OCI-LY1 (cell line): ENCODE measurements around the gene CA9.

Experiments
- H2AFZ ChIP-seq: fragments of 200-600 bp; sonication (generic), shearing (Covaris generic); 2 replicates; pipeline ENCODE4 v1.6.0; 2014; ENCODE audit warnings: antibody characterized with exemption, mild to moderate bottlenecking, low read length
- H3F3A ChIP-seq: fragments of 200-600 bp; sonication (generic), shearing (Covaris generic); 2 replicates; pipeline ENCODE4 v1.6.0; 2014; ENCODE audit warnings: mild to moderate bottlenecking, antibody characterized with exemption, low read length, moderate library complexity; ENCODE audit not compliant: insufficient read depth
- H3K27ac ChIP-seq: fragments of 200-600 bp; sonication (generic); 2 replicates; pipeline ENCODE4 v1.5.1; 2014; ENCODE audit warnings: low read length, mixed run types, mild to moderate bottlenecking, low read depth; ENCODE audit not compliant: poor library complexity, severe bottlenecking
- H3K27me3 ChIP-seq: fragments of 200-600 bp; sonication (generic); 2 replicates; pipeline ENCODE4 v1.6.0; 2014; ENCODE audit warnings: antibody characterized with exemption, mild to moderate bottlenecking, low read length, moderate library complexity; ENCODE audit not compliant: insufficient read depth
- H3K36me3 ChIP-seq: fragments of 200-600 bp; sonication (generic); 2 replicates; pipeline ENCODE4 v1.6.1; 2014; ENCODE audit warnings: mild to moderate bottlenecking, antibody characterized with exemption, low read length, moderate library complexity, mixed read lengths; ENCODE audit not compliant: insufficient read depth
- H3K4me1 ChIP-seq: fragments of 200-600 bp; sonication (generic); 2 replicates; pipeline ENCODE4 v1.5.1; 2014; ENCODE audit warnings: mild to moderate bottlenecking, low read length, moderate library complexity; ENCODE audit not compliant: insufficient read depth, severe bottlenecking
- H3K4me2 ChIP-seq: fragments of 200-600 bp; sonication (generic), shearing (Covaris generic); 2 replicates; pipeline ENCODE4 v1.6.1; 2014; ENCODE audit warnings: low read length
- H3K4me3 ChIP-seq: fragments of 200-600 bp; sonication (generic); 2 replicates; pipeline ENCODE4 v1.5.1; 2014; ENCODE audit warnings: low read length, low read depth, mild to moderate bottlenecking, mixed read lengths; ENCODE audit not compliant: poor library complexity, severe bottlenecking
- H3K79me2 ChIP-seq: fragments of 200-600 bp; shearing (Covaris generic); 2 replicates; pipeline ENCODE4 v1.6.1; 2016; ENCODE audit warnings: mixed run types, low read length, mixed read lengths; ENCODE audit not compliant: insufficient read depth
- H3K9ac ChIP-seq: fragments of 200-600 bp; sonication (generic), shearing (Covaris generic); 2 replicates; pipeline ENCODE4 v1.6.1; 2014; ENCODE audit warnings: mild to moderate bottlenecking, low read length, mixed read lengths
- H3K9me2 ChIP-seq: fragments of 200-600 bp; sonication (generic), shearing (Covaris generic); 2 replicates; pipeline ENCODE4 v1.6.1; 2014; ENCODE audit warnings: low read depth, mild to moderate bottlenecking, low read length, mixed read lengths
- H3K9me3 ChIP-seq: fragments of 200-600 bp; shearing (Covaris generic); 2 replicates; pipeline ENCODE4 v1.6.1; 2014; ENCODE audit warnings: low read length, mixed read lengths
- H4K20me1 ChIP-seq: fragments of 200-600 bp; sonication (generic), shearing (Covaris generic); 2 replicates; pipeline ENCODE4 v1.6.0; 2016; ENCODE audit warnings: mild to moderate bottlenecking, low read length; ENCODE audit not compliant: insufficient read depth
- EZH2 ChIP-seq: fragments of 200-600 bp; sonication (generic), shearing (Covaris generic); IDR thresholded peaks from 2 replicates; pipeline ENCODE4 v1.8.0; 2017; ENCODE audit warnings: borderline replicate concordance, mixed run types, mild to moderate bottlenecking, antibody characterized with exemption, low read length, moderate library complexity, mixed read lengths
- TF ChIP-seq, protein P1 (sequence below): fragments of 200-600 bp; sonication (generic), shearing (Covaris generic); IDR thresholded peaks from 2 replicates; pipeline ENCODE4 v1.5.1; 2017; ENCODE audit warnings: mild to moderate bottlenecking, antibody characterized with exemption, low read length, moderate library complexity, mixed read lengths

The CA9 gene

DNA sequence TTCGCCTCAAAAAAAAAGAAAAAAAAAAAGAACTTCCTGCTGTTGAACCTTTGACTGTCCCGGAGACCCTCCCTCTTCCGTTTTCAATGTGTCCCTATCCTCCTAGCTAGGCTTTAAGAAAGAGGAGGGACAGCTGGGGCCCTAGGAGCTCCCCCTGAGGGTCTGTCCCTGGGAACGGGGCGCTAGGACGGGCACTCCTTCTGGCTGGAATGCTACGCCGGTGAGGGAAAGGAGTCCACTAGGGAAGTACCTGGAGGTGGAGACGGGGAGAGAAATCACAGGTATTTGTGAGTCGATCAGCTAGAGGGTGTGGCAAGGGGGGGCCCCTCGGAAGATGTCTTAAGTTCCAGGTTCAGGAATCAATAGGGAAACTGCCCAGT is 27.6 kb upstream of the CA9 start:
- Histone ChIP-seq H3K9me3 (no peaks in the 10 kb centered on the region), H3K4me1 (peaks cover 65% of the 10 kb centered on the region), H2AFZ (no peak overlapping the region), H3K4me2 (peak overlapping the region; percentile 96), H3K79me2 (no peaks in the 10 kb centered on the region; the same call in 1 of the 2 replicates), H3K9ac (peak overlapping the region; percentile 92), H3K4me3 (peak overlapping the region; percentile 80), H3F3A (peaks cover 17% of the 10 kb centered on the region), H4K20me1 (no peaks in the 10 kb centered on the region), H3K9me2 (no peaks in the 10 kb centered on the region), H3K36me3 (peaks cover 14% of the 10 kb centered on the region; the same call in 1 of the 2 replicates), H3K27ac (peak overlapping the region; percentile 92), H3K27me3 (no peaks in the 10 kb centered on the region)
- TF ChIP-seq EZH2, result no peak
- TF ChIP-seq, protein P1, sequence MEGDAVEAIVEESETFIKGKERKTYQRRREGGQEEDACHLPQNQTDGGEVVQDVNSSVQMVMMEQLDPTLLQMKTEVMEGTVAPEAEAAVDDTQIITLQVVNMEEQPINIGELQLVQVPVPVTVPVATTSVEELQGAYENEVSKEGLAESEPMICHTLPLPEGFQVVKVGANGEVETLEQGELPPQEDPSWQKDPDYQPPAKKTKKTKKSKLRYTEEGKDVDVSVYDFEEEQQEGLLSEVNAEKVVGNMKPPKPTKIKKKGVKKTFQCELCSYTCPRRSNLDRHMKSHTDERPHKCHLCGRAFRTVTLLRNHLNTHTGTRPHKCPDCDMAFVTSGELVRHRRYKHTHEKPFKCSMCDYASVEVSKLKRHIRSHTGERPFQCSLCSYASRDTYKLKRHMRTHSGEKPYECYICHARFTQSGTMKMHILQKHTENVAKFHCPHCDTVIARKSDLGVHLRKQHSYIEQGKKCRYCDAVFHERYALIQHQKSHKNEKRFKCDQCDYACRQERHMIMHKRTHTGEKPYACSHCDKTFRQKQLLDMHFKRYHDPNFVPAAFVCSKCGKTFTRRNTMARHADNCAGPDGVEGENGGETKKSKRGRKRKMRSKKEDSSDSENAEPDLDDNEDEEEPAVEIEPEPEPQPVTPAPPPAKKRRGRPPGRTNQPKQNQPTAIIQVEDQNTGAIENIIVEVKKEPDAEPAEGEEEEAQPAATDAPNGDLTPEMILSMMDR, result no peak

GRCh38 chr9:35646533-35647265 is 27.0 kb upstream of the CA9 start:
- peak overlapping the region; percentile 96 for H3K4me2 ChIP-seq
- H3K9ac ChIP-seq, result peak overlapping the region; percentile 92
- H3K9me3 ChIP-seq, result no peaks in the 10 kb centered on the region
- peaks cover 11% of the 10 kb centered on the region; the same call in 1 of the 2 replicates for H3K36me3 ChIP-seq
- H3K4me1 ChIP-seq, result peaks cover 70% of the 10 kb centered on the region
- H3K27ac ChIP-seq, result peak overlapping the region; percentile 92
- no peaks in the 10 kb centered on the region for H4K20me1 ChIP-seq
- H2AFZ ChIP-seq, result no peak overlapping the region
- no peak for TF ChIP-seq EZH2
- TF ChIP-seq, protein P1, result peak; percentile 88
- no peaks in the 10 kb centered on the region for H3K9me2 ChIP-seq
- peak overlapping the region; percentile 80 for H3K4me3 ChIP-seq
- no peaks in the 10 kb centered on the region; the same call in 1 of the 2 replicates for H3K79me2 ChIP-seq
- H3F3A ChIP-seq, result peaks cover 17% of the 10 kb centered on the region
- H3K27me3 ChIP-seq, result no peaks in the 10 kb centered on the region

- Histone ChIP-seq H3K36me3 (no peaks in the 10 kb centered on the region), H3K27me3 (no peaks in the 10 kb centered on the region), H3K9ac (peak overlapping the region; percentile 96), H3K4me2 (peak overlapping the region; percentile 96), H3K79me2 (no peaks in the 10 kb centered on the region; the same call in 1 of the 2 replicates), H3F3A (peaks cover 17% of the 10 kb centered on the region), H4K20me1 (no peaks in the 10 kb centered on the region), H3K27ac (peak overlapping the region; percentile 92), H2AFZ (no peak overlapping the region), H3K9me2 (no peaks in the 10 kb centered on the region), H3K4me3 (peak overlapping the region; percentile 86), H3K9me3 (no peaks in the 10 kb centered on the region), H3K4me1 (peaks cover 71% of the 10 kb centered on the region)
- TF ChIP-seq EZH2, result no peak
- TF ChIP-seq, protein P1, result no peak
Measured at GRCh38 chr9:35649431-35650340, 24.0 kb upstream of the CA9 start.
